K562 (cell line): ENCODE results near the gene TTC31.

ENCODE experiments used
- EGR1 ChIP-seq: fragments of 450-650 bp; conservative IDR thresholded peaks from 2 replicates; pipeline ENCODE4 v1.6.1; 2017; ENCODE audit warnings: mild to moderate bottlenecking
- EP300 ChIP-seq: IDR thresholded peaks from 2 replicates; pipeline ENCODE4 v1.6.1; 2012; ENCODE audit warnings: low read length, improper control_type of control experiment
- MEF2A ChIP-seq: IDR thresholded peaks from 2 replicates; pipeline ENCODE4 v1.6.1; 2011; ENCODE audit warnings: low read depth, mild to moderate bottlenecking, low read length, moderate library complexity; ENCODE audit not compliant: control insufficient read depth
- POLR2A ChIP-seq: fragments of 450-650 bp; conservative IDR thresholded peaks from 2 replicates; pipeline ENCODE4 v1.6.1; 2016

DNA sequence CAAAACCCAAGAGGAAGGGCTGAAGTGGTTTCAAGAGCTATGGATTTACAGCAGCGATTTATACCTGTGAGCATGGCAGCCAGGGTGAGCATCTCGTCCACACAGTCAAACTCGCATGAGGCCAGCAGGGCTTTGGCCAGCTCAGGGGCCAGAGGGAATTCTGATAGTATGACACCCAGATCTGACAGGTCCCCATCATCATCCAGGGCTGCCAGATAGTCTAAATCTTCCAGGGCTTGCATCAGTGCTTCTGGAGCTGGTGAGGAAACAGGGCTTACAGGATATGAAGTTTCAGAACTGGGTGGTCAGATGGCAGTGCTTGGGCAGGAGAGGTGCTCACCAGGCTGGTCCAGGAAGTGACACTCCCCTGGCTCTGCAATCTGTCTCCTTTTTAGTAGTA lies 39.6 kb downstream of the TTC31 start:
- TF ChIP-seq EP300: no peak
- TF ChIP-seq MEF2A: no peak
- TF ChIP-seq EGR1: no peak
- no peak for TF ChIP-seq POLR2A
